Right ventricle myocardium superior (tissue), 1 donor: Measurements from ENCODE around the gene RRAGA. TPM values are rescaled to one million over a fixed set of nuclear protein-coding genes. Genes with fewer than 3 reads are reported as not detected.
"Not testable (repeated sequence)": the region's sequence is repeated elsewhere in the genome, so short reads cannot be mapped to it uniquely, and the experiment has no call there.

Experiments
- ATAC-seq: fragments of 200-7000 bp; cut with Tn5 transposase; one replicate; pipeline ENCODE4 v1.9.1; 2020; ENCODE audit warnings: mild to moderate bottlenecking; ENCODE audit not compliant: poor library complexity
- DNase-seq: peaks from one replicate; pipeline ENCODE4 v3.0.0-alpha.2; 2020
- intact Hi-C: fragments of 100-400 bp; cut with DNase I; formaldehyde crosslinking; loops from one replicate; pipeline ENCODE4 v1.11.2; 2022
- long read RNA-seq: library from polyadenylated mRNA; unstranded; transcript quantifications from one replicate; pipeline ENCODE4 v2.0.0, GENCODE V29; 2021
- total RNA-seq: library from RNA; stranded (reverse); fragmentation: NEBNext Ultra II Directional; extraction: Animal tissue kit (Norgen Biotek cat#: 25700); gene quantifications from one replicate; pipeline ENCODE4 v1.2.1, GENCODE V29; 2021
- donor health status: DM: no; HTN: yes; CAD: no; lungs with severe emphysema.

RRAGA gene
- total RNA-seq = 69.4 TPM
- long read RNA-seq, transcript RRAGA-201 (1 exons, 1,589 nt) = major isoform, 166 of 166 reads
- long read RNA-seq, partial matches to known transcripts = 0 of 166 reads
- long read RNA-seq, other reads (novel, unspliced or antisense) = 0 of 166 reads

- DNase-seq = peak; percentile 97
- intact Hi-C loops = loop anchor here (5.0 to 10.0 kb wide), 2 partner anchors 126 to 408 kb away; no protein-coding TSS in a partner anchor
- ATAC-seq = peak; percentile 98
These were observed at the start of gene RRAGA for GRCh38 chr9:19048966-19049916. TSS of gene RRAGA (plus strand) at chr9:19049427. CDS start at chr9:19049660, 233 bp downstream.

- DNase-seq (no peak), ATAC-seq (no peak)
- intact Hi-C loops = no loop called here
These were observed 49.1 kb upstream of the RRAGA start for GRCh38 chr9:19000133-19000532.

- no peak for ATAC-seq
- DNase-seq = no peak
- intact Hi-C loops = no loop called here
These were observed 39.7 kb upstream of the RRAGA start for GRCh38 chr9:19009391-19009965.

GRCh38 chr9:19018201-19018600 is 31.0 kb upstream of the RRAGA start:
- DNase-seq (no peak), ATAC-seq (no peak)
- intact Hi-C loops = no loop called here

GRCh38 chr9:19020886-19021455 is 28.3 kb upstream of the RRAGA start:
- intact Hi-C loops = loop anchor here (10.0 kb wide), 1 partner anchor 576 kb away; no protein-coding TSS in a partner anchor
- no peak for ATAC-seq

GRCh38 chr9:19021649-19022048 is 27.6 kb upstream of the RRAGA start:
- not testable (repeated sequence) for ATAC-seq, DNase-seq
- intact Hi-C loops = loop anchor here (10.0 kb wide), 1 partner anchor 577 kb away; no protein-coding TSS in a partner anchor

More at GRCh38 chr9:19020886-19021455, 28.3 kb upstream of the RRAGA start:
- no peak for DNase-seq

- no peak for DNase-seq
- no peak for ATAC-seq
- intact Hi-C loops = loop anchor here (10.0 kb wide), 1 partner anchor 577 kb away; no protein-coding TSS in a partner anchor
These were observed 27.0 kb upstream of the RRAGA start for GRCh38 chr9:19022206-19022605.

GRCh38 chr9:19023078-19023477 is 26.1 kb upstream of the RRAGA start:
- intact Hi-C loops = loop anchor here (10.0 kb wide), 1 partner anchor 578 kb away; no protein-coding TSS in a partner anchor
- ATAC-seq (no peak), DNase-seq (no peak)

- ATAC-seq (no peak), DNase-seq (no peak)
These were observed 22.9 kb upstream of the RRAGA start for GRCh38 chr9:19026375-19026774.

GRCh38 chr9:19027825-19028224 is 21.4 kb upstream of the RRAGA start:
- ATAC-seq = no peak
- DNase-seq = no peak
- intact Hi-C loops = loop anchor here (5.0 to 10.0 kb wide), 2 partner anchors 583 to 771 kb away; no protein-coding TSS in a partner anchor

More at GRCh38 chr9:19026375-19026774, 22.9 kb upstream of the RRAGA start:
- intact Hi-C loops = loop anchor here (5.0 to 10.0 kb wide), 2 partner anchors 582 to 769 kb away; no protein-coding TSS in a partner anchor

- ATAC-seq (peak; percentile 75), DNase-seq (no peak)
- intact Hi-C loops = loop anchor here (5.0 to 10.0 kb wide), 2 partner anchors 584 to 772 kb away; no protein-coding TSS in a partner anchor
These were observed 20.3 kb upstream of the RRAGA start for GRCh38 chr9:19028835-19029451.

- no peak for ATAC-seq
- DNase-seq = no peak
- intact Hi-C loops = no loop called here
These were observed 18.3 kb upstream of the RRAGA start for GRCh38 chr9:19030899-19031298.

- no peak for ATAC-seq
- no peak for DNase-seq
- intact Hi-C loops = no loop called here
These were observed 16.8 kb upstream of the RRAGA start for GRCh38 chr9:19032406-19032805.

GRCh38 chr9:19033015-19033414 is 16.2 kb upstream of the RRAGA start, which contains the start of gene SAXO1:
TSS of gene SAXO1 (minus strand) at chr9:19033209. CDS start at chr9:19032908, 301 bp downstream.
- DNase-seq = no peak
- ATAC-seq = no peak
- intact Hi-C loops = no loop called here

- intact Hi-C loops = no loop called here
- no peak for ATAC-seq
- DNase-seq = no peak
These were observed 12.6 kb upstream of the RRAGA start for GRCh38 chr9:19036611-19037010.

- peak; percentile 9 for ATAC-seq
- intact Hi-C loops = loop anchor here (5.0 to 10.0 kb wide), 2 partner anchors 125 to 407 kb away; no protein-coding TSS in a partner anchor
- no peak for DNase-seq
These were observed 850 bp downstream of the RRAGA start for GRCh38 chr9:19049917-19050636.
